Central memory CD8-positive, alpha-beta T cell (primary cell): ENCODE results near the gene SEZ6L.

ENCODE experiments used
- ATAC-seq: fragments of 150-1000 bp; cut with Tn5 transposase; replicated peaks from 2 replicates; pipeline ENCODE4 v1.10.0; 2022; ENCODE audit warnings: mild to moderate bottlenecking, moderate FRiP score, moderate number of reproducible peaks; ENCODE audit not compliant: poor library complexity, severe bottlenecking; ENCODE audit errors: extremely low read depth
- DNase-seq, 2 donors: peaks; one replicate each; pipeline ENCODE4 v3.0.0; 2021; ENCODE audit warnings: low spot score in 2 of 2
- H3K27ac Mint-ChIP-seq: one replicate; pipeline ENCODE4 v1.8.0; 2022; ENCODE audit warnings: low read depth, mild to moderate bottlenecking, moderate library complexity, mixed read lengths
- H3K27me3 Mint-ChIP-seq: one replicate; pipeline ENCODE4 v1.8.0; 2022; ENCODE audit warnings: mixed read lengths
- H3K36me3 Mint-ChIP-seq: one replicate; pipeline ENCODE4 v1.8.0; 2022; ENCODE audit warnings: mild to moderate bottlenecking, moderate library complexity, mixed read lengths; ENCODE audit not compliant: insufficient read depth
- H3K4me1 Mint-ChIP-seq: one replicate; pipeline ENCODE4 v1.8.0; 2022; ENCODE audit warnings: mixed read lengths
- H3K4me3 Mint-ChIP-seq: one replicate; pipeline ENCODE4 v1.8.0; 2022; ENCODE audit warnings: mild to moderate bottlenecking, moderate library complexity, mixed read lengths
- H3K9me3 Mint-ChIP-seq: one replicate; pipeline ENCODE4 v1.8.0; 2022; ENCODE audit warnings: mixed read lengths

SEZ6L gene

GRCh38 chr22:26320447-26320846 lies 151.2 kb downstream of the SEZ6L start:
- no peak overlapping the region for H3K4me3 Mint-ChIP-seq
- no peaks in the 10 kb centered on the region for H3K4me1 Mint-ChIP-seq
- no peaks in the 10 kb centered on the region for H3K36me3 Mint-ChIP-seq
- no peak overlapping the region for H3K27ac Mint-ChIP-seq
- peaks cover 78% of the 10 kb centered on the region for H3K27me3 Mint-ChIP-seq
- ATAC-seq, result no peak
- no peaks in the 10 kb centered on the region for H3K9me3 Mint-ChIP-seq
- DNase-seq, result no peak

GRCh38 chr22:26321469-26321913 lies 152.2 kb downstream of the SEZ6L start:
- H3K36me3 Mint-ChIP-seq, result no peaks in the 10 kb centered on the region
- H3K4me1 Mint-ChIP-seq, result no peaks in the 10 kb centered on the region
- DNase-seq (no peak), ATAC-seq (no peak)
- no peaks in the 10 kb centered on the region for H3K9me3 Mint-ChIP-seq
- H3K27ac Mint-ChIP-seq, result no peak overlapping the region
- H3K27me3 Mint-ChIP-seq, result peaks cover 68% of the 10 kb centered on the region
- no peak overlapping the region for H3K4me3 Mint-ChIP-seq

- H3K4me1 Mint-ChIP-seq, result no peaks in the 10 kb centered on the region
- H3K9me3 Mint-ChIP-seq, result no peaks in the 10 kb centered on the region
- no peak overlapping the region for H3K4me3 Mint-ChIP-seq
- no peaks in the 10 kb centered on the region for H3K36me3 Mint-ChIP-seq
- no peak for ATAC-seq
- H3K27ac Mint-ChIP-seq, result no peak overlapping the region
- no peak for DNase-seq
- peaks cover 59% of the 10 kb centered on the region for H3K27me3 Mint-ChIP-seq
Observed at GRCh38 chr22:26322179-26322905, 153.1 kb downstream of the SEZ6L start.

- H3K27ac Mint-ChIP-seq, result no peak overlapping the region
- H3K36me3 Mint-ChIP-seq, result no peaks in the 10 kb centered on the region
- H3K4me1 Mint-ChIP-seq, result no peaks in the 10 kb centered on the region
Observed at GRCh38 chr22:26323013-26323412, 153.8 kb downstream of the SEZ6L start.

GRCh38 chr22:26324150-26324549 lies 154.9 kb downstream of the SEZ6L start:
- H3K27ac Mint-ChIP-seq, result no peak overlapping the region
- DNase-seq, result no peak
- H3K4me1 Mint-ChIP-seq, result no peaks in the 10 kb centered on the region
- H3K27me3 Mint-ChIP-seq, result peaks cover 64% of the 10 kb centered on the region
- no peaks in the 10 kb centered on the region for H3K36me3 Mint-ChIP-seq
- no peak for ATAC-seq
- no peaks in the 10 kb centered on the region for H3K9me3 Mint-ChIP-seq
- H3K4me3 Mint-ChIP-seq, result no peak overlapping the region

More at GRCh38 chr22:26323013-26323412, 153.8 kb downstream of the SEZ6L start:
- H3K9me3 Mint-ChIP-seq, result no peaks in the 10 kb centered on the region
- ATAC-seq (no peak), DNase-seq (no peak)
- no peak overlapping the region for H3K4me3 Mint-ChIP-seq
- H3K27me3 Mint-ChIP-seq, result peaks cover 60% of the 10 kb centered on the region

GRCh38 chr22:26325641-26326040 lies 156.4 kb downstream of the SEZ6L start:
- H3K4me1 Mint-ChIP-seq, result no peaks in the 10 kb centered on the region
- ATAC-seq, result no peak
- H3K27ac Mint-ChIP-seq, result no peak overlapping the region
- H3K27me3 Mint-ChIP-seq, result peaks cover 52% of the 10 kb centered on the region
- no peak overlapping the region for H3K4me3 Mint-ChIP-seq
- H3K9me3 Mint-ChIP-seq, result no peaks in the 10 kb centered on the region
- H3K36me3 Mint-ChIP-seq, result no peaks in the 10 kb centered on the region
- DNase-seq, result no peak

- H3K9me3 Mint-ChIP-seq, result no peaks in the 10 kb centered on the region
- H3K27me3 Mint-ChIP-seq, result peaks cover 46% of the 10 kb centered on the region
- no peaks in the 10 kb centered on the region for H3K36me3 Mint-ChIP-seq
- H3K4me1 Mint-ChIP-seq, result no peaks in the 10 kb centered on the region
- no peak for DNase-seq
- ATAC-seq, result no peak
- no peak overlapping the region for H3K27ac Mint-ChIP-seq
- no peak overlapping the region for H3K4me3 Mint-ChIP-seq
Observed at GRCh38 chr22:26326803-26327202, 157.5 kb downstream of the SEZ6L start.

GRCh38 chr22:26327306-26327705 lies 158.0 kb downstream of the SEZ6L start:
- peaks cover 41% of the 10 kb centered on the region for H3K27me3 Mint-ChIP-seq
- no peak overlapping the region for H3K4me3 Mint-ChIP-seq
- H3K36me3 Mint-ChIP-seq, result no peaks in the 10 kb centered on the region
- no peak overlapping the region for H3K27ac Mint-ChIP-seq
- no peak for ATAC-seq
- DNase-seq, result no peak
- H3K9me3 Mint-ChIP-seq, result no peaks in the 10 kb centered on the region
- no peaks in the 10 kb centered on the region for H3K4me1 Mint-ChIP-seq

- Mint-ChIP-seq H3K9me3 (no peaks in the 10 kb centered on the region), H3K4me1 (no peaks in the 10 kb centered on the region), H3K36me3 (no peaks in the 10 kb centered on the region), H3K27ac (no peak overlapping the region), H3K4me3 (no peak overlapping the region), H3K27me3 (peaks cover 40% of the 10 kb centered on the region)
- DNase-seq (no peak), ATAC-seq (no peak)
Observed at GRCh38 chr22:26328221-26328620, 159.0 kb downstream of the SEZ6L start.

- Mint-ChIP-seq H3K27ac (no peak overlapping the region), H3K4me1 (no peaks in the 10 kb centered on the region), H3K9me3 (no peaks in the 10 kb centered on the region), H3K4me3 (no peak overlapping the region), H3K27me3 (peaks cover 47% of the 10 kb centered on the region), H3K36me3 (peaks cover 2% of the 10 kb centered on the region)
- no peak for ATAC-seq
- DNase-seq, result peak in 1 of 2 donors; percentile 21
Observed at GRCh38 chr22:26330971-26331625, 161.8 kb downstream of the SEZ6L start.

GRCh38 chr22:26333088-26333800 lies 164.0 kb downstream of the SEZ6L start:
- Mint-ChIP-seq H3K27me3 (peaks cover 58% of the 10 kb centered on the region), H3K4me3 (no peak overlapping the region), H3K27ac (no peak overlapping the region), H3K36me3 (peaks cover 2% of the 10 kb centered on the region), H3K4me1 (no peaks in the 10 kb centered on the region), H3K9me3 (no peaks in the 10 kb centered on the region)
- no peak for ATAC-seq
- DNase-seq, result no peak

- peaks cover 60% of the 10 kb centered on the region for H3K27me3 Mint-ChIP-seq
- no peaks in the 10 kb centered on the region for H3K9me3 Mint-ChIP-seq
- ATAC-seq (no peak), DNase-seq (no peak)
- no peak overlapping the region for H3K27ac Mint-ChIP-seq
- H3K4me3 Mint-ChIP-seq, result no peak overlapping the region
- H3K4me1 Mint-ChIP-seq, result no peaks in the 10 kb centered on the region
- H3K36me3 Mint-ChIP-seq, result peaks cover 2% of the 10 kb centered on the region
Observed at GRCh38 chr22:26334232-26334631, 165.0 kb downstream of the SEZ6L start.

- peaks cover 2% of the 10 kb centered on the region for H3K36me3 Mint-ChIP-seq
- no peak for ATAC-seq
- H3K4me3 Mint-ChIP-seq, result no peak overlapping the region
- no peaks in the 10 kb centered on the region for H3K4me1 Mint-ChIP-seq
- no peaks in the 10 kb centered on the region for H3K9me3 Mint-ChIP-seq
- H3K27me3 Mint-ChIP-seq, result peaks cover 81% of the 10 kb centered on the region
- DNase-seq, result no peak
- H3K27ac Mint-ChIP-seq, result no peak overlapping the region
Observed at GRCh38 chr22:26336773-26337172, 167.5 kb downstream of the SEZ6L start.
